ENCODE measurements around the gene ITGAL. TPM values are rescaled to one million over a fixed set of nuclear protein-coding genes. Genes with fewer than 3 reads are reported as not detected.
A peak's percentile ranks its signal among the peaks of the same experiment; 100 is the strongest.
"Not testable (repeated sequence)": the region's sequence is repeated elsewhere in the genome, so short reads cannot be mapped to it uniquely, and the experiment has no call there.

Gene ITGAL
- total and polyA plus RNA-seq, 2 of the 13 experiments (the other 11 are each of a cell fraction or from before 2014, with no cell fraction given): 0.86 to 1.2 TPM

GRCh38 chr16:30539986-30540526 lies 67.5 kb downstream of the ITGAL start (continued):
- TF ChIP-seq SAP130 (CRISPR knock-in tag; IDR thresholded peaks at IDR 0.05; ENCODE audit: low read depth): 0 out of 2 replicates have a peak, but pooled peaks have one; percentile 6

GRCh38 chr16:30540916-30541464 lies 68.4 kb downstream of the ITGAL start:
- Histone ChIP-seq H3K4me2 (ENCODE audit: low read depth, low read length) (peak overlapping the region; percentile 97), H3K9ac (ENCODE audit: insufficient read depth, low read depth, low read length) (peak overlapping the region; percentile 67)
- CTCF ChIA-PET (ENCODE audit: low intra/inter-chr PET ratio, low total read pairs): not testable (repeated sequence)
- TF ChIP-seq SOX5 (CRISPR knock-in tag; IDR thresholded peaks at IDR 0.05; ENCODE audit: borderline replicate concordance) (peak; percentile 94), ZNF230 (CRISPR knock-in tag; IDR thresholded peaks at IDR 0.05) (peak; percentile 89; the same call in 1 of the 2 replicates), SP4 (CRISPR knock-in tag; IDR thresholded peaks at IDR 0.05) (0 out of 2 replicates have a peak, but pooled peaks have one; percentile 38), ZNF441 (CRISPR knock-in tag; IDR thresholded peaks at IDR 0.05; ENCODE audit: borderline replicate concordance) (0 out of 2 replicates have a peak, but pooled peaks have one; percentile 25), ZBTB10 (CRISPR knock-in tag; IDR thresholded peaks at IDR 0.05; ENCODE audit: borderline replicate concordance) (peak; percentile 16; the same call in 1 of the 2 replicates), ZNF343 (CRISPR knock-in tag; IDR thresholded peaks at IDR 0.05) (peak; percentile 31; the same call in 1 of the 2 replicates), ZNF788 (CRISPR knock-in tag; IDR thresholded peaks at IDR 0.05; ENCODE audit: borderline replicate concordance) (0 out of 2 replicates have a peak, but pooled peaks have one; percentile 36), SAP130 (CRISPR knock-in tag; IDR thresholded peaks at IDR 0.05; ENCODE audit: low read depth) (peak; percentile 75; the same call in 1 of the 2 replicates), MYC (CRISPR knock-in tag; IDR thresholded peaks at IDR 0.05; ENCODE audit: borderline replicate concordance) (peak; percentile 48; the same call in 1 of the 2 replicates), ZBTB3 (CRISPR knock-in tag; IDR thresholded peaks at IDR 0.05; ENCODE audit: borderline replicate concordance, low read depth) (peak; percentile 96), ZNF557 (CRISPR knock-in tag; IDR thresholded peaks at IDR 0.05) (peak; percentile 48), MYPOP (CRISPR knock-in tag; IDR thresholded peaks at IDR 0.05) (0 out of 2 replicates have a peak, but pooled peaks have one; percentile 54), POLR2AphosphoS5 (IDR thresholded peaks at IDR 0.05; ENCODE audit: low read depth, low read length) (peak; percentile 60; the same call in 1 of the 2 replicates)
- TF ChIP-seq, protein P1, sequence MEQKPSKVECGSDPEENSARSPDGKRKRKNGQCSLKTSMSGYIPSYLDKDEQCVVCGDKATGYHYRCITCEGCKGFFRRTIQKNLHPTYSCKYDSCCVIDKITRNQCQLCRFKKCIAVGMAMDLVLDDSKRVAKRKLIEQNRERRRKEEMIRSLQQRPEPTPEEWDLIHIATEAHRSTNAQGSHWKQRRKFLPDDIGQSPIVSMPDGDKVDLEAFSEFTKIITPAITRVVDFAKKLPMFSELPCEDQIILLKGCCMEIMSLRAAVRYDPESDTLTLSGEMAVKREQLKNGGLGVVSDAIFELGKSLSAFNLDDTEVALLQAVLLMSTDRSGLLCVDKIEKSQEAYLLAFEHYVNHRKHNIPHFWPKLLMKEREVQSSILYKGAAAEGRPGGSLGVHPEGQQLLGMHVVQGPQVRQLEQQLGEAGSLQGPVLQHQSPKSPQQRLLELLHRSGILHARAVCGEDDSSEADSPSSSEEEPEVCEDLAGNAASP (CRISPR knock-in tag; IDR thresholded peaks at IDR 0.05; ENCODE audit: borderline replicate concordance): peak; percentile 21; the same call in 1 of the 2 replicates
- TF ChIP-seq, protein P2, sequence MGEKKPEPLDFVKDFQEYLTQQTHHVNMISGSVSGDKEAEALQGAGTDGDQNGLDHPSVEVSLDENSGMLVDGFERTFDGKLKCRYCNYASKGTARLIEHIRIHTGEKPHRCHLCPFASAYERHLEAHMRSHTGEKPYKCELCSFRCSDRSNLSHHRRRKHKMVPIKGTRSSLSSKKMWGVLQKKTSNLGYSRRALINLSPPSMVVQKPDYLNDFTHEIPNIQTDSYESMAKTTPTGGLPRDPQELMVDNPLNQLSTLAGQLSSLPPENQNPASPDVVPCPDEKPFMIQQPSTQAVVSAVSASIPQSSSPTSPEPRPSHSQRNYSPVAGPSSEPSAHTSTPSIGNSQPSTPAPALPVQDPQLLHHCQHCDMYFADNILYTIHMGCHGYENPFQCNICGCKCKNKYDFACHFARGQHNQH (CRISPR knock-in tag; IDR thresholded peaks at IDR 0.05): peak; percentile 54; the same call in 1 of the 2 replicates

More at GRCh38 chr16:30540916-30541464, 68.4 kb downstream of the ITGAL start:
- H3K9me3 ChIP-seq (ENCODE audit: low read length); H2AFZ ChIP-seq (ENCODE audit: low read length); H3K79me2 ChIP-seq (ENCODE audit: insufficient read depth, low read length); H3K36me3 ChIP-seq (replicated peaks in 1 of 2; ENCODE audit: control insufficient read depth in 1 of 2, insufficient read depth in 2 of 2, low read length in 2 of 2); BruUV-seq (replicated peaks); H4K20me1 ChIP-seq (ENCODE audit: insufficient read depth, low read length); in situ Hi-C loops (cut with HindIII; ENCODE audit: extremely low pct_ligation_motif_present, low pct_unique_long_range_greater_than_20kb); H3K27me3 ChIP-seq (ENCODE audit: control insufficient read depth in 1 of 2, insufficient read depth in 2 of 2, low read length in 2 of 2): not testable (repeated sequence)
- peak overlapping the region; percentile 48 to 63 (median 58) for H3K4me3 ChIP-seq (replicated peaks in 1 of 3; ENCODE audit: insufficient read depth in 1 of 3, low read depth in 2 of 3, low read length in 3 of 3)
- ATAC-seq: peak; percentile 84
- WGBS (ENCODE audit: low lambda C conversion rate): 1% methylated on average over 9 of the region's 9 CpGs
- H3K27ac ChIP-seq (ENCODE audit: extremely low read length, insufficient read depth, low read length): peak overlapping the region; percentile 62
- H3K4me1 ChIP-seq (ENCODE audit: insufficient read depth, low read length): peaks cover 79% of the 10 kb centered on the region
- intact Hi-C loops (cut with micrococcal nuclease; ENCODE audit: unreplicated experiment): loop anchor here (5.0 kb wide), 1 partner anchor 76 kb away; no protein-coding TSS in a partner anchor
- FAIRE-seq: peak; percentile 71
- POLR2A ChIA-PET: interaction anchor here (0.6 to 4.0 kb wide), 9 partner anchors 11 to 147 kb away, joined by 3 to 30 read pairs (median 3); partner anchors contain the start of genes DCTPP1, ZNF688, ZNF689 and ZNF764
- peak; percentile 72 for DNase-seq (ENCODE audit: low spot score)
